ENCODE data around the gene MTCL1. TPM values are rescaled to one million over a fixed set of nuclear protein-coding genes. Genes with fewer than 3 reads are reported as not detected.

The MTCL1 gene
- total and polyA plus RNA-seq, 9 of the 15 experiments (the other 6 are each of a cell fraction or from before 2014, with no cell fraction given): 0.21 to 7.4 (median 3.7) TPM

DNA sequence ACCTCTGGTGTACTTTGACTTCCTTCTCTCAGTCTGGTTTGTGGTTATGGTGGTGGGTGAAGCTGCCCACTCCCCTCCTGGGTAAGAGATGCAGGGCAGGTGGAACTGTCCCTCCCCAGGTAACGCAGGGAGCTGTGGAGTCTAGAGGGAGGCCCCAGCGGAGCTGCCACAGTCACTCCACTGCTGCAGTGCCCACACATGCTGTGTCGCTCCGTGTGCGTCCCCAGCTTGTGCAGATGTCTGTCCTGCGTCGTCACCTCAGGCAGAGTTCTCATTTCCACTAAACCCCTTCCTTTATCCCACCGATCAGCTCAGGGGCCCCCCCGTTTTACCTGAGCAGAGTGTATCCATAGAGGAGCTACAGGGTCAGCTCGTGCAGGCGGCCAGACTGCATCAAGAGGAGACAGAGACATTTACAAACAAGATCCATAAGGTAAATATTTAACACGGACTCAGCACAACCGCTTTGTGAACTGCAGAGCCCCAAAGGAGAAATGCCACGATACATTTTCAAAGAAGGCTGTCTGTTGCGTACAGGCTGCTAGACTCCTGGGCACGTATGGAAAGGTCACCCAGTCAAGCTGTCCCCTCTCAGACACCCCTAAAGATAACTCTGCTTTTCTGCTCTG is 87.4 kb downstream of the MTCL1 start:
- ATAC-seq (no peak; the same call in 2 of the 3 replicates), FAIRE-seq (no peak), DNase-seq (ENCODE audit: extremely low read depth in 1 of 4, low spot score in 3 of 4) (no peak)
- Histone ChIP-seq H4K20me1 (replicated peaks; ENCODE audit: control insufficient read depth, insufficient read depth, low read length) (no peaks in the 10 kb centered on the region), H3K4me1 (replicated peaks in 1 of 2; ENCODE audit: control insufficient read depth in 2 of 2, insufficient read depth in 2 of 2, low read length in 2 of 2) (peaks cover 3 to 8% of the 10 kb centered on the region in 2 experiments; a peak in 4 of 5 replicates), H3K9ac (ENCODE audit: insufficient read depth in 1 of 2, low read depth in 2 of 2, low read length in 2 of 2) (no peak overlapping the region; a peak in 1 of 4 replicates), H3K27ac (ENCODE audit: extremely low read depth, low read depth, low read length) (no peak overlapping the region), H3K36me3 (ENCODE audit: control insufficient read depth, insufficient read depth, low read length) (no peaks in the 10 kb centered on the region), H3K27me3 (ENCODE audit: control insufficient read depth in 2 of 2, insufficient read depth in 2 of 2, low read length in 2 of 2) (peaks cover 23 to 36% of the 10 kb centered on the region in 2 experiments), H3K4me3 (no peak overlapping the region), H3K9me3 (replicated peaks; ENCODE audit: control insufficient read depth, insufficient read depth, low read depth, low read length) (no peaks in the 10 kb centered on the region), H2AFZ (ENCODE audit: low read depth, low read length) (no peak overlapping the region), H3K79me2 (ENCODE audit: control insufficient read depth, insufficient read depth, low read length) (no peaks in the 10 kb centered on the region), H3K4me2 (ENCODE audit: insufficient read depth, low read length) (no peak overlapping the region), H3K9me1 (ENCODE audit: control insufficient read depth, insufficient read depth, low read length) (no peaks in the 10 kb centered on the region)
- WGBS (ENCODE audit: insufficient coverage, low coverage, missing lambda C conversion rate): 25% methylated on average over 16 of the region's 16 CpGs
- in situ Hi-C loops (cut with MboI): no loop called here
- no TSS peak for BruUV-seq (replicated peaks)
- ChIA-PET CTCF (ENCODE audit: low intra/inter-chr PET ratio) (no interaction called here), POLR2A (interaction anchor here (0.6 to 1.7 kb wide), 5 partner anchors 8 to 329 kb away, joined by 3 to 5 read pairs (median 4); no protein-coding TSS in a partner anchor)
- intact Hi-C loops (cut with micrococcal nuclease): loop anchor here (10.0 kb wide), 1 partner anchor 108 kb away; no protein-coding TSS in a partner anchor
- TF ChIP-seq, protein P1, sequence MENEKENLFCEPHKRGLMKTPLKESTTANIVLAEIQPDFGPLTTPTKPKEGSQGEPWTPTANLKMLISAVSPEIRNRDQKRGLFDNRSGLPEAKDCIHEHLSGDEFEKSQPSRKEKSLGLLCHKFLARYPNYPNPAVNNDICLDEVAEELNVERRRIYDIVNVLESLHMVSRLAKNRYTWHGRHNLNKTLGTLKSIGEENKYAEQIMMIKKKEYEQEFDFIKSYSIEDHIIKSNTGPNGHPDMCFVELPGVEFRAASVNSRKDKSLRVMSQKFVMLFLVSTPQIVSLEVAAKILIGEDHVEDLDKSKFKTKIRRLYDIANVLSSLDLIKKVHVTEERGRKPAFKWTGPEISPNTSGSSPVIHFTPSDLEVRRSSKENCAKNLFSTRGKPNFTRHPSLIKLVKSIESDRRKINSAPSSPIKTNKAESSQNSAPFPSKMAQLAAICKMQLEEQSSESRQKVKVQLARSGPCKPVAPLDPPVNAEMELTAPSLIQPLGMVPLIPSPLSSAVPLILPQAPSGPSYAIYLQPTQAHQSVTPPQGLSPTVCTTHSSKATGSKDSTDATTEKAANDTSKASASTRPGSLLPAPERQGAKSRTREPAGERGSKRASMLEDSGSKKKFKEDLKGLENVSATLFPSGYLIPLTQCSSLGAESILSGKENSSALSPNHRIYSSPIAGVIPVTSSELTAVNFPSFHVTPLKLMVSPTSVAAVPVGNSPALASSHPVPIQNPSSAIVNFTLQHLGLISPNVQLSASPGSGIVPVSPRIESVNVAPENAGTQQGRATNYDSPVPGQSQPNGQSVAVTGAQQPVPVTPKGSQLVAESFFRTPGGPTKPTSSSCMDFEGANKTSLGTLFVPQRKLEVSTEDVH (IDR thresholded peaks at IDR 0.05; ENCODE audit: low read depth, partially characterized antibody): no peak
- TF ChIP-seq DPF2 (IDR thresholded peaks at IDR 0.05) (no peak), BDP1 (IDR thresholded peaks at IDR 0.05; ENCODE audit: insufficient read depth, insufficient read length) (no peak), NCOA2 (IDR thresholded peaks at IDR 0.05; ENCODE audit: partially characterized antibody in 2 of 2) (no peak), EGR1 (conservative IDR thresholded peaks at IDR 0.05) (no peak)
- TF ChIP-seq, protein P2, sequence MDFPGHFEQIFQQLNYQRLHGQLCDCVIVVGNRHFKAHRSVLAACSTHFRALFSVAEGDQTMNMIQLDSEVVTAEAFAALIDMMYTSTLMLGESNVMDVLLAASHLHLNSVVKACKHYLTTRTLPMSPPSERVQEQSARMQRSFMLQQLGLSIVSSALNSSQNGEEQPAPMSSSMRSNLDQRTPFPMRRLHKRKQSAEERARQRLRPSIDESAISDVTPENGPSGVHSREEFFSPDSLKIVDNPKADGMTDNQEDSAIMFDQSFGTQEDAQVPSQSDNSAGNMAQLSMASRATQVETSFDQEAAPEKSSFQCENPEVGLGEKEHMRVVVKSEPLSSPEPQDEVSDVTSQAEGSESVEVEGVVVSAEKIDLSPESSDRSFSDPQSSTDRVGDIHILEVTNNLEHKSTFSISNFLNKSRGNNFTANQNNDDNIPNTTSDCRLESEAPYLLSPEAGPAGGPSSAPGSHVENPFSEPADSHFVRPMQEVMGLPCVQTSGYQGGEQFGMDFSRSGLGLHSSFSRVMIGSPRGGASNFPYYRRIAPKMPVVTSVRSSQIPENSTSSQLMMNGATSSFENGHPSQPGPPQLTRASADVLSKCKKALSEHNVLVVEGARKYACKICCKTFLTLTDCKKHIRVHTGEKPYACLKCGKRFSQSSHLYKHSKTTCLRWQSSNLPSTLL (IDR thresholded peaks at IDR 0.05): no peak

Data from K562 (cell line).